Islet of Langerhans (tissue), 1 donor: ENCODE measurements around the gene PMVK.
"Not testable (repeated sequence)": the region's sequence is repeated elsewhere in the genome, so short reads cannot be mapped to it uniquely, and the experiment has no call there.

ENCODE experiments used
- FAIRE-seq: peaks from one replicate; lab custom pipeline; 2011; peaks lifted over from hg19 to GRCh38; lab: Jason Lieb, UNC

Gene PMVK

GRCh38 chr1:154936555-154937084 lies at the start of gene PMVK:
TSS of gene PMVK (minus strand) at chr1:154936719. CDS start at chr1:154936685, 34 bp downstream.
- FAIRE-seq: no peak

GRCh38 chr1:154983776-154984466 lies 47.4 kb upstream of the PMVK start:
- no peak for FAIRE-seq

- FAIRE-seq: peak; percentile 95
Observed at GRCh38 chr1:154982897-154983648, 46.6 kb upstream of the PMVK start, which contains the start of gene FLAD1. TSS of gene FLAD1 (plus strand) at chr1:154983344. CDS start at chr1:154983695, 351 bp downstream.

GRCh38 chr1:154982341-154982740 lies 45.8 kb upstream of the PMVK start:
- FAIRE-seq: no peak

GRCh38 chr1:154978360-154978759 lies 41.8 kb upstream of the PMVK start:
- FAIRE-seq: no peak

GRCh38 chr1:154977762-154978161 lies 41.2 kb upstream of the PMVK start:
- not testable (repeated sequence) for FAIRE-seq

GRCh38 chr1:154975409-154976059 lies 39.0 kb upstream of the PMVK start:
- no peak for FAIRE-seq

- peak; percentile 13 for FAIRE-seq
Observed at GRCh38 chr1:154974808-154975408, 38.4 kb upstream of the PMVK start.

GRCh38 chr1:154974102-154974807 lies 37.7 kb upstream of the PMVK start, which contains the start of gene CKS1B:
TSS of gene CKS1B (plus strand) at chr1:154974681. CDS start at chr1:154974746, 65 bp downstream.
- peak; percentile 94 for FAIRE-seq

- FAIRE-seq: no peak
Observed at GRCh38 chr1:154973344-154974101, 37.0 kb upstream of the PMVK start.

- no peak for FAIRE-seq
Observed at GRCh38 chr1:154972517-154973343, 36.2 kb upstream of the PMVK start.

GRCh38 chr1:154972213-154972516 lies 35.6 kb upstream of the PMVK start:
- FAIRE-seq: no peak

GRCh38 chr1:154971341-154971998 lies 35.0 kb upstream of the PMVK start:
- no peak for FAIRE-seq

GRCh38 chr1:154970631-154971340 lies 34.3 kb upstream of the PMVK start, which contains the start of gene SHC1:
TSS of gene SHC1 (minus strand) at chr1:154970747. CDS start at chr1:154970526, 221 bp downstream.
- no peak for FAIRE-seq

- no peak for FAIRE-seq
Observed at GRCh38 chr1:154969860-154970452, 33.4 kb upstream of the PMVK start.

GRCh38 chr1:154969246-154969645 lies 32.7 kb upstream of the PMVK start:
- no peak for FAIRE-seq

- no peak for FAIRE-seq
Observed at GRCh38 chr1:154968731-154969130, 32.2 kb upstream of the PMVK start.

GRCh38 chr1:154967331-154967950 lies 30.9 kb upstream of the PMVK start:
- FAIRE-seq: no peak
